Measurements from ENCODE around the gene CTDSPL2. TPM values are rescaled to one million over a fixed set of nuclear protein-coding genes. Genes with fewer than 3 reads are reported as not detected.

Gene CTDSPL2
- total and polyA plus RNA-seq, 5 donors from 2014 or later, result 41.3 to 81.8 (median 45.7) TPM

DNA sequence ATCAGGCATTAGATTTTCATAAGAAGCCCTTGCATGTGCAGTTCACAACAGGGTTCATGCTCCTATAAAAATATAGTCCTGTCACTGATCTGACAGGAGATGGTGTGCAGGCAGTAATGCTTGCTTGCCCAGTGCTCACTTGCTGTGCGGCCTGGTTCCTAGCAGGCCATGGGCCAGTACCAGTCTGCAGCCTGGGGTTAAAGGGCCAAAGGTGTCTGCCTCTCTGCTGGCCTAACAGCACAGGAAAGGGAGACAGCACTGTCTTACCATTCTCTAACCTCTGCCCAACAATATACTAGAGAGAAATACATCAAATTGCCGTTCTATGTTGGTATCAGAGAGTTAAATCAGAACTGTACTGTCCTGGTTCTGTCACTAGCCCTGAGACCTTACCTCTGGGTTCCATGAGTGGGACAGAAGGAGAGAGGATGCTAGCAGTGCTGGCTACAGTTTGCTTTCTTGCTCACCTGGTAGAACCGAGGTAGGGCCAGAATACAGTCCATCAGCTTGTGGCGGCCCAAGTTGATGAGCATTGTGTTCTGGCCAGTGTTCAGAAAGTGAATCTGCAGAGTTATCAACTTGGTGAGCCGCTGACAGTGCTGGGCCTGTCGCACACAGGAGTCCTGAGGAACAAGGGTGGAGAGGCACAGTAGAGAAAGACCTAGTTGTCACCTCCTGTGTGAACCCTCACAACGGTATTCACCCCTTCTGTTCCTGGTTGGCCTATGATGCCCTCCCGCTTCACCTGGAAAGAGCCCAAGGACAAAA, 138.1 kb downstream of the CTDSPL2 start:
- peaks cover 86% of the 10 kb centered on the region for H3K36me3 ChIP-seq (ENCODE audit: control insufficient read depth, insufficient read depth, low read length)

DNA sequence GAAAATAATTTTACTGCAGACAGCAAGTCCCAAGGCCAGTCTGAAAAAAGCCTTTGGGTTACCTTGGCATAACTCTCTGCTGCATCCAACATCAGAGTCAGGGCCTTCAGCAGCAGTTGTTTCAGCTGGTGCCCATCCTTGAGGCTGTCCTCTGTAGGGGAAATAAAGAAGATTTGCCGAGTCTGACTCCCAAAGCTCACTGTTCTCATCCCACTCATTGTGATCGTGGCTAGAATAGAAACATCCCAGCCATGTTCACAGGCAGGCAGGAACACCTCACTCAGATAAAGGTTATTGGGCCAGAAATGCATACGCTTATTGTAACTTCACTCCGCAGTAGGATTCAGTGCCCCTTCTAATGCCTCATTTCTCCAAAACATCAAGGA, 138.7 kb downstream of the CTDSPL2 start:
- no peaks in the 10 kb centered on the region for H3K27me3 ChIP-seq (ENCODE audit: control insufficient read depth, insufficient read depth, low read length)
- no peak overlapping the region for H3K4me3 ChIP-seq (ENCODE audit: low read depth, low read length)
- Mint-ChIP-seq H3K27ac (no peak overlapping the region), H3K36me3 (peaks cover 46% of the 10 kb centered on the region), H3K9me3 (no peaks in the 10 kb centered on the region), H3K4me1 (peaks cover 0 to 7% (median 3%) of the 10 kb centered on the region in 4 donors), H3K4me3 (no peak overlapping the region), H3K27me3 (no peaks in the 10 kb centered on the region)
- H3K9me3 ChIP-seq (ENCODE audit: control insufficient read depth in 2 of 2, low read length in 2 of 2), result no peaks in the 10 kb centered on the region
- H3K4me1 ChIP-seq (ENCODE audit: control insufficient read depth, insufficient read depth, low read length, poor library complexity, severe bottlenecking), result no peaks in the 10 kb centered on the region
- DNase-seq (no peak), ATAC-seq (ENCODE audit: low read depth in 2 of 2) (no peak)
- H3K36me3 ChIP-seq (ENCODE audit: control insufficient read depth, insufficient read depth, low read length), result peaks cover 86% of the 10 kb centered on the region
- H3K27ac ChIP-seq (ENCODE audit: insufficient read depth, low read length, poor library complexity, severe bottlenecking), result no peak overlapping the region

More for the DNA sequence above, 138.1 kb downstream of the CTDSPL2 start:
- Mint-ChIP-seq H3K27me3 (no peaks in the 10 kb centered on the region), H3K4me3 (no peak overlapping the region), H3K4me1 (peaks cover 0 to 13% (median 8%) of the 10 kb centered on the region in 4 donors), H3K9me3 (no peaks in the 10 kb centered on the region), H3K27ac (peak overlapping the region in 1 of 3 donors; percentile 25), H3K36me3 (peaks cover 47% of the 10 kb centered on the region)
- H3K4me1 ChIP-seq (ENCODE audit: control insufficient read depth, insufficient read depth, low read length, poor library complexity, severe bottlenecking), result peaks cover 4% of the 10 kb centered on the region
- no peaks in the 10 kb centered on the region for H3K9me3 ChIP-seq (ENCODE audit: control insufficient read depth in 2 of 2, low read length in 2 of 2)
- DNase-seq, result no peak
- H3K4me3 ChIP-seq (ENCODE audit: low read depth, low read length), result no peak overlapping the region
- ATAC-seq (ENCODE audit: low read depth in 2 of 2), result no peak
- no peaks in the 10 kb centered on the region for H3K27me3 ChIP-seq (ENCODE audit: control insufficient read depth, insufficient read depth, low read length)
- H3K27ac ChIP-seq (ENCODE audit: insufficient read depth, low read length, poor library complexity, severe bottlenecking), result no peak overlapping the region

DNA sequence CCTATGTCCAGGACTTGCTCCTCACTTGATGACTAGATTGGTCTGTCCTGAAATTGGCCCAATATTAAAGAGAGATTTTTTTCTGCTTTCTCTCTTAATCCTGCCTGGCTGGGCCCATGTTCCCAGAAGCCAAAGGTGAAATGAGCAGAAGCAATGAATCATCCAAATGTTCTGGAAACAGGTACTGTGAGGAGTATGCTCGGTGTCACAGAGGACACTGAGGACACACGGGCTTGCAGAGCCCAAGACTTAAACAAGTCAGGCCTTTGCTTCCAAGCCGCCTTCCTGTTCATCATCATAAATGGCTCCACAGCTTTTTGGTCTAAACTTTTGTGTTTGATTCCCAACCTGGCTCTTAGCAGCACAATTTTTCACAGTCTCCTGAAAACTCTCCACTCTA, 140.9 kb downstream of the CTDSPL2 start:
- peaks cover 45% of the 10 kb centered on the region for H3K36me3 Mint-ChIP-seq

DNA sequence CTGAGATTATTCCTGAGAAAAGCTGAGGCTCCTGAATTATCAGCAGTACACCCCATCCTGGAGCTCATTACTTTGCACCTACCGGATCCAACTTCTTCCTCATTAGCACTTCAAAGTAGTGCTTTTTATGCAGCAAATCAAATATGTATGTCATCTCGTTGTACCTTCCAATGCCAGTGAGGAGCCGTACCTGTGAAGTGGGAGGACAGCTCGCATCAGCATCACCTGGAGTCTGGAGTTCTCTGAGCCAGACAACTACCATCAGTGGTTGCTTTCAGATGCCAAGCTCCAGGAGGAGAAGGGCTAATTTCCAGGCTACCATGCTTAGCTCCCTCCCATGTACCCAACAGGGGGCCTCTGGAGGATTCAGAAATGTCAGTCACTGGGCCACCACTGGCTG, 141.9 kb downstream of the CTDSPL2 start:
- ATAC-seq (ENCODE audit: low read depth in 2 of 2) (no peak), DNase-seq (no peak)
- no peaks in the 10 kb centered on the region for H3K27me3 Mint-ChIP-seq
- no peak overlapping the region for H3K4me3 Mint-ChIP-seq
- no peaks in the 10 kb centered on the region for H3K27me3 ChIP-seq (ENCODE audit: control insufficient read depth, insufficient read depth, low read length)
- H3K36me3 ChIP-seq (ENCODE audit: control insufficient read depth, insufficient read depth, low read length), result peaks cover 71% of the 10 kb centered on the region
- H3K27ac ChIP-seq (ENCODE audit: insufficient read depth, low read length, poor library complexity, severe bottlenecking), result no peak overlapping the region
- peak overlapping the region in 1 of 3 donors; percentile 59 for H3K27ac Mint-ChIP-seq
- H3K9me3 Mint-ChIP-seq, result no peaks in the 10 kb centered on the region
- H3K36me3 Mint-ChIP-seq, result peaks cover 40% of the 10 kb centered on the region
- H3K4me3 ChIP-seq (ENCODE audit: low read depth, low read length), result no peak overlapping the region
- no peaks in the 10 kb centered on the region for H3K4me1 ChIP-seq (ENCODE audit: control insufficient read depth, insufficient read depth, low read length, poor library complexity, severe bottlenecking)
- peaks cover 0 to 1% (median under 1%) of the 10 kb centered on the region in 4 donors for H3K4me1 Mint-ChIP-seq
- no peaks in the 10 kb centered on the region for H3K9me3 ChIP-seq (ENCODE audit: control insufficient read depth in 2 of 2, low read length in 2 of 2)

More for the DNA sequence above, 140.9 kb downstream of the CTDSPL2 start:
- H3K9me3 Mint-ChIP-seq, result no peaks in the 10 kb centered on the region
- Histone ChIP-seq H3K4me1 (ENCODE audit: control insufficient read depth, insufficient read depth, low read length, poor library complexity, severe bottlenecking) (no peaks in the 10 kb centered on the region), H3K27me3 (ENCODE audit: control insufficient read depth, insufficient read depth, low read length) (no peaks in the 10 kb centered on the region), H3K36me3 (ENCODE audit: control insufficient read depth, insufficient read depth, low read length) (peaks cover 75% of the 10 kb centered on the region), H3K27ac (ENCODE audit: insufficient read depth, low read length, poor library complexity, severe bottlenecking) (no peak overlapping the region), H3K9me3 (ENCODE audit: control insufficient read depth in 2 of 2, low read length in 2 of 2) (no peaks in the 10 kb centered on the region), H3K4me3 (ENCODE audit: low read depth, low read length) (no peak overlapping the region)
- no peaks in the 10 kb centered on the region for H3K4me1 Mint-ChIP-seq
- H3K27ac Mint-ChIP-seq, result peak overlapping the region in 1 of 3 donors; percentile 82
- no peak for DNase-seq
- ATAC-seq (ENCODE audit: low read depth in 2 of 2), result no peak
- no peaks in the 10 kb centered on the region for H3K27me3 Mint-ChIP-seq
- no peak overlapping the region for H3K4me3 Mint-ChIP-seq

DNA sequence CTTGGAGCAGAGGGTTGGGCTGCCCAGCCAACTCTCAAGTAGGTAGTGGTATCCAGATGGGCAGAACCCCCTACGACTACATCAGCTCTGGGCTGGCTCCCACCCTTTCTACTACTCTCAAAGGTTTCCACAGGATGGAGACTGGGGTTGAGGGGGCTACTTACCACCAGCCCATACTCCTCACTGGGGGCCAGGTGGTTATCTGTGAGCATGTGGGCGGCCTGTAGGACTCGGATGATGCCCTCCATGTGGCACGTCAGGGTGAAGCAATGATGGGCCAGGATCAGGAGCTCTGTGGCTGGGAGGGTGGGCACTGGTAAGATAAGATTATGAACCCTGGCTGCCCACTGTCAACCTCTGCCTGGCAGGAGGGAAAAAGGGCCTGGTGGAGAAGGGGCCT, 142.9 kb downstream of the CTDSPL2 start:
- H3K4me1 Mint-ChIP-seq, result peaks cover 0 to 11% (median 5%) of the 10 kb centered on the region in 4 donors
- H3K36me3 ChIP-seq (ENCODE audit: control insufficient read depth, insufficient read depth, low read length), result peaks cover 68% of the 10 kb centered on the region
- no peaks in the 10 kb centered on the region for H3K4me1 ChIP-seq (ENCODE audit: control insufficient read depth, insufficient read depth, low read length, poor library complexity, severe bottlenecking)
- no peak for DNase-seq
- H3K36me3 Mint-ChIP-seq, result peaks cover 38% of the 10 kb centered on the region
- H3K9me3 Mint-ChIP-seq, result no peaks in the 10 kb centered on the region
- H3K27ac ChIP-seq (ENCODE audit: insufficient read depth, low read length, poor library complexity, severe bottlenecking), result no peak overlapping the region
- no peaks in the 10 kb centered on the region for H3K27me3 Mint-ChIP-seq
- H3K27me3 ChIP-seq (ENCODE audit: control insufficient read depth, insufficient read depth, low read length), result no peaks in the 10 kb centered on the region
- ATAC-seq (ENCODE audit: low read depth in 2 of 2), result no peak
- peak overlapping the region in 1 of 3 donors; percentile 59 for H3K27ac Mint-ChIP-seq
- no peaks in the 10 kb centered on the region for H3K9me3 ChIP-seq (ENCODE audit: control insufficient read depth in 2 of 2, low read length in 2 of 2)
- no peak overlapping the region for H3K4me3 ChIP-seq (ENCODE audit: low read depth, low read length)
- H3K4me3 Mint-ChIP-seq, result no peak overlapping the region

DNA sequence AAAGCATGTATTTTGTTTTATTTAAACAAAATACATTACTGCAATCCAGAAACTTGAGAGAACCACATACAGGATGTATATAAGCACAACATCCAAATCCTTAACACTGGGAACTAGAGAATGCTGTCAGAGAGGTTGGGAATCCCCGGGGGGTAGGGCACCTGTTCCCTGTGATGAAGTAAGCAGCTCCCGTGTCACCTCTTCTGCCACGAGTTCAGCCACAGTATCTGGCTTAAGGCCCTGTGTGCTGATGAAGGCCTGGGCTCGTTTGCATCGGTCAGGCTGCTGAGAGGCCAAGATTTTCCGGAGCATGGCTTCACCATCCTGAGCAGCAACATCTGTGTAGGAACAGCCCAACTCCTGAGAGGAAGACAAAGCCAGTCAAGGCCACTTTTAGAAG, 146.0 kb downstream of the CTDSPL2 start:
- Mint-ChIP-seq H3K4me3 (no peak overlapping the region), H3K27me3 (no peaks in the 10 kb centered on the region), H3K36me3 (peaks cover 17% of the 10 kb centered on the region), H3K9me3 (peaks cover 0 to under 1% (median 0%) of the 10 kb centered on the region in 7 donors), H3K27ac (peak overlapping the region in 2 of 3 donors; percentile 32 to 35), H3K4me1 (peaks cover 2 to 14% (median 9%) of the 10 kb centered on the region in 4 donors)
- Histone ChIP-seq H3K27ac (ENCODE audit: insufficient read depth, low read length, poor library complexity, severe bottlenecking) (no peak overlapping the region), H3K36me3 (ENCODE audit: control insufficient read depth, insufficient read depth, low read length) (peaks cover 45% of the 10 kb centered on the region), H3K4me3 (ENCODE audit: low read depth, low read length) (no peak overlapping the region), H3K4me1 (ENCODE audit: control insufficient read depth, insufficient read depth, low read length, poor library complexity, severe bottlenecking) (peaks cover 2% of the 10 kb centered on the region), H3K27me3 (ENCODE audit: control insufficient read depth, insufficient read depth, low read length) (no peaks in the 10 kb centered on the region), H3K9me3 (ENCODE audit: control insufficient read depth in 2 of 2, low read length in 2 of 2) (no peaks in the 10 kb centered on the region)
- ATAC-seq (ENCODE audit: low read depth in 2 of 2) (no peak), DNase-seq (no peak)

DNA sequence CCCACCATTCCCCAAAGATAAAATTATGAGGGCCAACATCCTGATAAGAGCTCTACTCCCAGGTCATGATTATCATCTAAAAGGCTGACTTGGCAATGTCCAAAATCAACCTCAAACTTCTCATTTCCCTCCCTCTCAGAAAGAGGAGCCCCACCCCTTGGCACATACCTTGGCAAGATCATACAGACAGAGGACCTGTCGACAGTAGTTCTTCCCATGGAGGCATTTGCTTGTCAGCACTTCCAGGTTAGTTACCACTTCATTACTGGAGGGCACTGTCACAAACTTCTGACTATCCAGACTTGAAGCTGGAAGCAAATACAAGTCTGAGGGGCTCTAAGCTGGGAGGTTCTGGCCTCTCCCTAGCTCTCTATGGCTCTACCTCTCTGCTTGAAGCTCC, 147.3 kb downstream of the CTDSPL2 start:
- peaks cover 15% of the 10 kb centered on the region for H3K36me3 Mint-ChIP-seq
- no peak overlapping the region for H3K4me3 Mint-ChIP-seq

More for the DNA sequence above, 147.3 kb downstream of the CTDSPL2 start:
- peaks cover 36% of the 10 kb centered on the region for H3K36me3 ChIP-seq (ENCODE audit: control insufficient read depth, insufficient read depth, low read length)
- no peak overlapping the region for H3K27ac ChIP-seq (ENCODE audit: insufficient read depth, low read length, poor library complexity, severe bottlenecking)
- DNase-seq, result no peak
- no peak for ATAC-seq (ENCODE audit: low read depth in 2 of 2)
- no peaks in the 10 kb centered on the region for H3K9me3 ChIP-seq (ENCODE audit: control insufficient read depth in 2 of 2, low read length in 2 of 2)
- peaks cover 6 to 23% (median 12%) of the 10 kb centered on the region in 4 donors for H3K4me1 Mint-ChIP-seq
- peaks cover 0 to 1% (median 0%) of the 10 kb centered on the region in 7 donors for H3K9me3 Mint-ChIP-seq
- H3K27me3 Mint-ChIP-seq, result no peaks in the 10 kb centered on the region
- H3K27me3 ChIP-seq (ENCODE audit: control insufficient read depth, insufficient read depth, low read length), result no peaks in the 10 kb centered on the region
- H3K4me1 ChIP-seq (ENCODE audit: control insufficient read depth, insufficient read depth, low read length, poor library complexity, severe bottlenecking), result peaks cover 10% of the 10 kb centered on the region
- H3K27ac Mint-ChIP-seq, result peak overlapping the region; percentile 44 to 87 (median 83)
- H3K4me3 ChIP-seq (ENCODE audit: low read depth, low read length), result no peak overlapping the region

Measured in CD4-positive, CD25-positive, alpha-beta regulatory T cell (primary cell).